PC-3 (cell line): Measurements from ENCODE around the gene CCDC136. TPM values are rescaled to one million over a fixed set of nuclear protein-coding genes. Genes with fewer than 3 reads are reported as not detected.
A peak's percentile ranks its signal among the peaks of the same experiment; 100 is the strongest.

Experiments
- ATAC-seq: fragments of 200-7000 bp; cut with Tn5 transposase; 2 replicates; pipeline ENCODE4 v1.9.1; 2020; ENCODE audit warnings: mild to moderate bottlenecking, moderate library complexity
- BruUV-seq: library from RNA; stranded (reverse); fragments of 400-500 nt; replicated peaks from 2 replicates; lab custom pipeline; 2021; lab: Mats Ljungman, UMichigan
- CTCF ChIA-PET: fragments of 300-600 bp; sonication (Branson Sonifier 250); formaldehyde crosslinking; loops from one replicate; lab custom pipeline; 2022; ENCODE audit warnings: antibody characterized with exemption; lab: Charles Lee
- POLR2A ChIA-PET: fragments of 300-600 bp; sonication (Branson Sonifier 250); formaldehyde crosslinking; loops from one replicate; lab custom pipeline; 2022; ENCODE audit warnings: antibody characterized with exemption; ENCODE audit not compliant: unreplicated experiment; lab: Charles Lee
- DNase-seq: peaks from one replicate; pipeline ENCODE4 v3.0.0-alpha.2; 2015
- H2AFZ ChIP-seq: fragments of 300-600 bp; sonication (generic); 2 replicates; pipeline ENCODE4 v1.6.0; 2016; ENCODE audit warnings: antibody characterized with exemption, low read length
- H3F3A ChIP-seq: fragments of 300-600 bp; sonication (generic); one replicate; pipeline ENCODE4 v1.6.0; 2017; ENCODE audit warnings: antibody characterized with exemption, low read length, control low read depth, mild to moderate bottlenecking; ENCODE audit not compliant: unreplicated experiment
- H3K27ac ChIP-seq: fragments of 300-600 bp; sonication (generic); 2 replicates; pipeline ENCODE4 v1.5.1; 2016; ENCODE audit warnings: mild to moderate bottlenecking, low read length
- H3K27me3 ChIP-seq: fragments of 300-600 bp; sonication (generic); 2 replicates; pipeline ENCODE4 v1.6.1; 2016; ENCODE audit warnings: low read length, mixed read lengths
- H3K36me3 ChIP-seq: fragments of 300-600 bp; sonication (generic); 2 replicates; pipeline ENCODE4 v1.6.1; 2016; ENCODE audit warnings: low read depth, mixed run types, low read length, mixed read lengths
- H3K4me1 ChIP-seq: fragments of 300-600 bp; sonication (generic); 2 replicates; pipeline ENCODE4 v1.5.1; 2016; ENCODE audit warnings: low read length; ENCODE audit not compliant: insufficient read depth
- H3K4me2 ChIP-seq: fragments of 300-600 bp; sonication (generic); 2 replicates; pipeline ENCODE4 v1.6.0; 2016; ENCODE audit warnings: low read length
- H3K4me3 ChIP-seq: fragments of 300-600 bp; sonication (generic); 2 replicates; pipeline ENCODE4 v1.5.1; 2016; ENCODE audit warnings: mild to moderate bottlenecking, low read length, mixed read lengths
- H3K79me2 ChIP-seq: fragments of 300-600 bp; sonication (generic); 2 replicates; pipeline ENCODE4 v1.6.1; 2017; ENCODE audit warnings: low read length, mixed read lengths
- H3K9ac ChIP-seq: fragments of 300-600 bp; sonication (generic); 2 replicates; pipeline ENCODE4 v1.6.0; 2016; ENCODE audit warnings: mild to moderate bottlenecking, low read length
- H3K9me2 ChIP-seq: fragments of 300-600 bp; sonication (generic); replicated peaks from 2 replicates; pipeline ENCODE4 v1.6.1; 2016; ENCODE audit warnings: mixed run types, low read length, mixed read lengths
- H3K9me3 ChIP-seq: fragments of 300-600 bp; sonication (generic); 2 replicates; pipeline ENCODE4 v1.6.1; 2016; ENCODE audit warnings: low read length, mixed read lengths
- H4K20me1 ChIP-seq: fragments of 300-600 bp; sonication (generic); 2 replicates; pipeline ENCODE4 v1.6.1; 2016; ENCODE audit warnings: low read length, mixed read lengths
- EZH2 ChIP-seq: fragments of 300-600 bp; sonication (generic); IDR thresholded peaks from one replicate; pipeline ENCODE4 v1.6.1; 2017; ENCODE audit warnings: antibody characterized with exemption, mild to moderate bottlenecking, low read length; ENCODE audit not compliant: unreplicated experiment
- EZH2phosphoT487 ChIP-seq: fragments of 300-600 bp; sonication (generic); IDR thresholded peaks from 2 replicates; pipeline ENCODE4 v1.6.1; 2018; ENCODE audit warnings: mild to moderate bottlenecking, antibody characterized with exemption, low read length, borderline replicate concordance
- intact Hi-C: fragments of 100-400 bp; cut with micrococcal nuclease; formaldehyde crosslinking; loops from 2 replicates; pipeline ENCODE4 v1.9.0; 2023
- total RNA-seq: library from RNA; depleted of rRNA; stranded (reverse); fragments of >200 nt; gene quantifications from 2 replicates; pipeline ENCODE4 v1.2.3, GENCODE V29; 2014
- TF ChIP-seq, protein P1 (sequence below): fragments of 300-600 bp; sonication (generic); conservative IDR thresholded peaks from 2 replicates; pipeline ENCODE4 v1.5.1; 2017; ENCODE audit warnings: antibody characterized with exemption, low read depth, mild to moderate bottlenecking, low read length

Gene CCDC136
- total RNA-seq, 1 experiment from 2014 or later: 10.5 TPM

DNA sequence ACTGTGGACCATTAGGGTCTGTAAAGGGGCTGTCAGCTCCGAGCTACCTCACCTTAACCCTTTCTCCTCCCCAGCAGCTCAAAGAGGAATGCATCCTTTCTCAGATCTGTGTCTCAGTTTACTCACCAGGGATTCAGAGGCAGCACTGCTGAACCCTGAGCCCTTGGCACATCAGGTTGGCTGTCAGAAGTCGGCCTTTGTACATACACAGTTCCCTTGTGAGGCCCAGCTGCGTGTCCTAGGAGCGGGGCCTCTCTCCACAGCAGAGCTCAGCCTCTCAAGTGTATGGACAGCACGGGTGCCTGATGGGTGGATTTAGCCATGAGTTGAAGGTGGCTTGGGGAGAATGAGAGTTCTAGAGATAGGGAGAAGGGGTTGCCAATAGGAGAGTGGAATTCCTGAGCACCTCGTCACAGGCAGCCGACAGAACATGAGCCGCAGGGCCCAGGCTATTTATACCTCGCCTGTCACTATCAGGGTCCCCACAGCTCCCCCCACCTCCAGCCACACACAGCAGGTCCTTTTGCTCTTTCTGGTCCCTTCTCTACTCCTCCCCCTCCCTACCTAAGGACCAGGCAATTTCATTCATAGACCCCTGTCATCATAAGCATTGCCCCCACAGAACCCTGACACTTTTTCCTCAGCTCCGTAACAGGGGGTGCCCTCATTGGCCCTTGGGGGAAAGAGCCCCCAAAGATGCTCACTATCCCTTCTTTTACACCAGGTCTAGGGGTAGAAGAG, 36.4 kb downstream of the CCDC136 start:
- POLR2A ChIA-PET: interaction anchor here (0.9 kb wide), 1 partner anchor 89 kb away, joined by 3 read pairs; the partner anchor contains the start of gene CALU
- no peak for TF ChIP-seq EZH2phosphoT487
- Histone ChIP-seq H2AFZ (peak overlapping the region; percentile 52), H3K9ac (peak overlapping the region; percentile 40; the same call in 1 of the 2 replicates), H3K36me3 (no peaks in the 10 kb centered on the region), H3K9me3 (no peaks in the 10 kb centered on the region), H3K79me2 (peaks cover 30% of the 10 kb centered on the region), H3K27me3 (no peaks in the 10 kb centered on the region), H3K9me2 (no peaks in the 10 kb centered on the region), H3K4me3 (no peak overlapping the region), H4K20me1 (no peaks in the 10 kb centered on the region), H3F3A (no peaks in the 10 kb centered on the region), H3K4me1 (peaks cover 54% of the 10 kb centered on the region), H3K27ac (peak overlapping the region; percentile 85), H3K4me2 (peak overlapping the region; percentile 58)
- DNase-seq (peak; percentile 45), ATAC-seq (peak; percentile 3)
- BruUV-seq: no TSS peak
- intact Hi-C loops: loop anchor here (1.0 kb wide), 1 partner anchor 34 kb away; the partner anchor contains the start of gene ATP6V1F
- CTCF ChIA-PET: no interaction called here

GRCh38 chr7:128829391-128830166, 37.8 kb downstream of the CCDC136 start:
- ChIA-PET CTCF (no interaction called here), POLR2A (interaction anchor here (0.6 kb wide), 1 partner anchor 20 kb away, joined by 11 read pairs; no protein-coding TSS in a partner anchor)
- H2AFZ ChIP-seq: peak overlapping the region; percentile 74
- H3K79me2 ChIP-seq: peaks cover 41% of the 10 kb centered on the region
- H3K36me3 ChIP-seq: no peaks in the 10 kb centered on the region
- TF ChIP-seq EZH2phosphoT487 (no peak), EZH2 (no peak)
- TF ChIP-seq, protein P1, sequence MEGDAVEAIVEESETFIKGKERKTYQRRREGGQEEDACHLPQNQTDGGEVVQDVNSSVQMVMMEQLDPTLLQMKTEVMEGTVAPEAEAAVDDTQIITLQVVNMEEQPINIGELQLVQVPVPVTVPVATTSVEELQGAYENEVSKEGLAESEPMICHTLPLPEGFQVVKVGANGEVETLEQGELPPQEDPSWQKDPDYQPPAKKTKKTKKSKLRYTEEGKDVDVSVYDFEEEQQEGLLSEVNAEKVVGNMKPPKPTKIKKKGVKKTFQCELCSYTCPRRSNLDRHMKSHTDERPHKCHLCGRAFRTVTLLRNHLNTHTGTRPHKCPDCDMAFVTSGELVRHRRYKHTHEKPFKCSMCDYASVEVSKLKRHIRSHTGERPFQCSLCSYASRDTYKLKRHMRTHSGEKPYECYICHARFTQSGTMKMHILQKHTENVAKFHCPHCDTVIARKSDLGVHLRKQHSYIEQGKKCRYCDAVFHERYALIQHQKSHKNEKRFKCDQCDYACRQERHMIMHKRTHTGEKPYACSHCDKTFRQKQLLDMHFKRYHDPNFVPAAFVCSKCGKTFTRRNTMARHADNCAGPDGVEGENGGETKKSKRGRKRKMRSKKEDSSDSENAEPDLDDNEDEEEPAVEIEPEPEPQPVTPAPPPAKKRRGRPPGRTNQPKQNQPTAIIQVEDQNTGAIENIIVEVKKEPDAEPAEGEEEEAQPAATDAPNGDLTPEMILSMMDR: no peak
- H3K9ac ChIP-seq: no peak overlapping the region
- H3K27me3 ChIP-seq: no peaks in the 10 kb centered on the region
- H3K4me2 ChIP-seq: peak overlapping the region; percentile 90
- intact Hi-C loops: no loop called here
- peak overlapping the region; percentile 23 for H3K27ac ChIP-seq
- BruUV-seq: no TSS peak
- peak; percentile 77 for DNase-seq
- H4K20me1 ChIP-seq: no peaks in the 10 kb centered on the region; the same call in 1 of the 2 replicates
- no peaks in the 10 kb centered on the region for H3F3A ChIP-seq
- H3K4me3 ChIP-seq: peak overlapping the region; percentile 65
- no peaks in the 10 kb centered on the region for H3K9me3 ChIP-seq
- H3K9me2 ChIP-seq: no peaks in the 10 kb centered on the region
- peaks cover 64% of the 10 kb centered on the region for H3K4me1 ChIP-seq
- ATAC-seq: peak; percentile 27
